H1 (cell line): ENCODE results near the gene MYF5.

Experiments
- JUN ChIP-seq: IDR thresholded peaks from 2 replicates; pipeline ENCODE4 v1.6.1; 2011; ENCODE audit warnings: low read depth, mild to moderate bottlenecking, improper control_type of control experiment, low read length
- JUND ChIP-seq: IDR thresholded peaks from 2 replicates; pipeline ENCODE4 v1.6.1; 2011; ENCODE audit warnings: mild to moderate bottlenecking, improper control_type of control experiment, low read length
- POLR2A ChIP-seq, 2 experiments: IDR thresholded peaks; 1 replicate in 1 of 2; 2 replicates in 1 of 2; pipeline ENCODE4 v1.6.1; 2011; ENCODE audit warnings: low read depth in 2 of 2, low read length in 2 of 2, mild to moderate bottlenecking in 2 of 2; ENCODE audit errors: control extremely low read depth in 1 of 2
- TF ChIP-seq, protein P1 (sequence below), 3 experiments: IDR thresholded peaks; 1 replicate in 2 of 3; 2 replicates in 1 of 3; pipeline versions ENCODE4 v1.5.1 to v1.6.1; 2011; ENCODE audit warnings: low read length in 3 of 3, mild to moderate bottlenecking in 3 of 3, inconsistent platforms in 2 of 3, low read depth in 1 of 3, moderate library complexity in 1 of 3; ENCODE audit not compliant: insufficient read depth in 1 of 3; ENCODE audit errors: control extremely low read depth in 1 of 3
- TF ChIP-seq, protein P2 (sequence below): fragments of 300-600 bp; sonication (generic); IDR thresholded peaks from 2 replicates; pipeline ENCODE4 v1.7.1; 2012; ENCODE audit warnings: low read length, moderate library complexity, mild to moderate bottlenecking, inconsistent platforms; ENCODE audit not compliant: insufficient replicate concordance
- TF ChIP-seq, protein P3 (sequence below): IDR thresholded peaks from 2 replicates; pipeline ENCODE4 v1.6.1; 2011; ENCODE audit warnings: low read length, improper control_type of control experiment

DNA sequence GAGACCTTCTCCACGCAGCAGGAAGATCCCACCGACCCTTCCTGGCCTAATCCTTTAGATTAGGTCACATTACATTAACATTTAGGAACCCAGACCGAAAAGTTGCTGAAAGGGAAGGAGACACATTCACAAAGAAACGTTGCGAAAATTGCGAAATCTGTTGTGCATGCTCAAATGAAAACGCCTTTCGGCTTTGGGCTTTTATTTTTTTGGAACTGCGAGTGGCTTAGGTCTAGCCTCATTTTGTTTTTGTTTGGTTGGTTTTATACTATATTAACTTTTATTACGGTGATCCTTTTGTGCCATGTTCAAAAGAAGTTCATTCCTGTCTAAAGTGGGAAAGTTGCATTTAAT is 7.8 kb upstream of the MYF5 start:
- TF ChIP-seq POLR2A (IDR thresholded peaks at IDR 0.05; ENCODE audit: control extremely low read depth in 1 of 2, low read depth in 2 of 2, low read length in 2 of 2), result no peak
- TF ChIP-seq, protein P1, sequence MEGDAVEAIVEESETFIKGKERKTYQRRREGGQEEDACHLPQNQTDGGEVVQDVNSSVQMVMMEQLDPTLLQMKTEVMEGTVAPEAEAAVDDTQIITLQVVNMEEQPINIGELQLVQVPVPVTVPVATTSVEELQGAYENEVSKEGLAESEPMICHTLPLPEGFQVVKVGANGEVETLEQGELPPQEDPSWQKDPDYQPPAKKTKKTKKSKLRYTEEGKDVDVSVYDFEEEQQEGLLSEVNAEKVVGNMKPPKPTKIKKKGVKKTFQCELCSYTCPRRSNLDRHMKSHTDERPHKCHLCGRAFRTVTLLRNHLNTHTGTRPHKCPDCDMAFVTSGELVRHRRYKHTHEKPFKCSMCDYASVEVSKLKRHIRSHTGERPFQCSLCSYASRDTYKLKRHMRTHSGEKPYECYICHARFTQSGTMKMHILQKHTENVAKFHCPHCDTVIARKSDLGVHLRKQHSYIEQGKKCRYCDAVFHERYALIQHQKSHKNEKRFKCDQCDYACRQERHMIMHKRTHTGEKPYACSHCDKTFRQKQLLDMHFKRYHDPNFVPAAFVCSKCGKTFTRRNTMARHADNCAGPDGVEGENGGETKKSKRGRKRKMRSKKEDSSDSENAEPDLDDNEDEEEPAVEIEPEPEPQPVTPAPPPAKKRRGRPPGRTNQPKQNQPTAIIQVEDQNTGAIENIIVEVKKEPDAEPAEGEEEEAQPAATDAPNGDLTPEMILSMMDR (IDR thresholded peaks at IDR 0.05; ENCODE audit: control extremely low read depth in 1 of 3, insufficient read depth in 1 of 3, low read depth in 1 of 3, low read length in 3 of 3), result no peak
- TF ChIP-seq JUN, result no peak
- TF ChIP-seq, protein P2, sequence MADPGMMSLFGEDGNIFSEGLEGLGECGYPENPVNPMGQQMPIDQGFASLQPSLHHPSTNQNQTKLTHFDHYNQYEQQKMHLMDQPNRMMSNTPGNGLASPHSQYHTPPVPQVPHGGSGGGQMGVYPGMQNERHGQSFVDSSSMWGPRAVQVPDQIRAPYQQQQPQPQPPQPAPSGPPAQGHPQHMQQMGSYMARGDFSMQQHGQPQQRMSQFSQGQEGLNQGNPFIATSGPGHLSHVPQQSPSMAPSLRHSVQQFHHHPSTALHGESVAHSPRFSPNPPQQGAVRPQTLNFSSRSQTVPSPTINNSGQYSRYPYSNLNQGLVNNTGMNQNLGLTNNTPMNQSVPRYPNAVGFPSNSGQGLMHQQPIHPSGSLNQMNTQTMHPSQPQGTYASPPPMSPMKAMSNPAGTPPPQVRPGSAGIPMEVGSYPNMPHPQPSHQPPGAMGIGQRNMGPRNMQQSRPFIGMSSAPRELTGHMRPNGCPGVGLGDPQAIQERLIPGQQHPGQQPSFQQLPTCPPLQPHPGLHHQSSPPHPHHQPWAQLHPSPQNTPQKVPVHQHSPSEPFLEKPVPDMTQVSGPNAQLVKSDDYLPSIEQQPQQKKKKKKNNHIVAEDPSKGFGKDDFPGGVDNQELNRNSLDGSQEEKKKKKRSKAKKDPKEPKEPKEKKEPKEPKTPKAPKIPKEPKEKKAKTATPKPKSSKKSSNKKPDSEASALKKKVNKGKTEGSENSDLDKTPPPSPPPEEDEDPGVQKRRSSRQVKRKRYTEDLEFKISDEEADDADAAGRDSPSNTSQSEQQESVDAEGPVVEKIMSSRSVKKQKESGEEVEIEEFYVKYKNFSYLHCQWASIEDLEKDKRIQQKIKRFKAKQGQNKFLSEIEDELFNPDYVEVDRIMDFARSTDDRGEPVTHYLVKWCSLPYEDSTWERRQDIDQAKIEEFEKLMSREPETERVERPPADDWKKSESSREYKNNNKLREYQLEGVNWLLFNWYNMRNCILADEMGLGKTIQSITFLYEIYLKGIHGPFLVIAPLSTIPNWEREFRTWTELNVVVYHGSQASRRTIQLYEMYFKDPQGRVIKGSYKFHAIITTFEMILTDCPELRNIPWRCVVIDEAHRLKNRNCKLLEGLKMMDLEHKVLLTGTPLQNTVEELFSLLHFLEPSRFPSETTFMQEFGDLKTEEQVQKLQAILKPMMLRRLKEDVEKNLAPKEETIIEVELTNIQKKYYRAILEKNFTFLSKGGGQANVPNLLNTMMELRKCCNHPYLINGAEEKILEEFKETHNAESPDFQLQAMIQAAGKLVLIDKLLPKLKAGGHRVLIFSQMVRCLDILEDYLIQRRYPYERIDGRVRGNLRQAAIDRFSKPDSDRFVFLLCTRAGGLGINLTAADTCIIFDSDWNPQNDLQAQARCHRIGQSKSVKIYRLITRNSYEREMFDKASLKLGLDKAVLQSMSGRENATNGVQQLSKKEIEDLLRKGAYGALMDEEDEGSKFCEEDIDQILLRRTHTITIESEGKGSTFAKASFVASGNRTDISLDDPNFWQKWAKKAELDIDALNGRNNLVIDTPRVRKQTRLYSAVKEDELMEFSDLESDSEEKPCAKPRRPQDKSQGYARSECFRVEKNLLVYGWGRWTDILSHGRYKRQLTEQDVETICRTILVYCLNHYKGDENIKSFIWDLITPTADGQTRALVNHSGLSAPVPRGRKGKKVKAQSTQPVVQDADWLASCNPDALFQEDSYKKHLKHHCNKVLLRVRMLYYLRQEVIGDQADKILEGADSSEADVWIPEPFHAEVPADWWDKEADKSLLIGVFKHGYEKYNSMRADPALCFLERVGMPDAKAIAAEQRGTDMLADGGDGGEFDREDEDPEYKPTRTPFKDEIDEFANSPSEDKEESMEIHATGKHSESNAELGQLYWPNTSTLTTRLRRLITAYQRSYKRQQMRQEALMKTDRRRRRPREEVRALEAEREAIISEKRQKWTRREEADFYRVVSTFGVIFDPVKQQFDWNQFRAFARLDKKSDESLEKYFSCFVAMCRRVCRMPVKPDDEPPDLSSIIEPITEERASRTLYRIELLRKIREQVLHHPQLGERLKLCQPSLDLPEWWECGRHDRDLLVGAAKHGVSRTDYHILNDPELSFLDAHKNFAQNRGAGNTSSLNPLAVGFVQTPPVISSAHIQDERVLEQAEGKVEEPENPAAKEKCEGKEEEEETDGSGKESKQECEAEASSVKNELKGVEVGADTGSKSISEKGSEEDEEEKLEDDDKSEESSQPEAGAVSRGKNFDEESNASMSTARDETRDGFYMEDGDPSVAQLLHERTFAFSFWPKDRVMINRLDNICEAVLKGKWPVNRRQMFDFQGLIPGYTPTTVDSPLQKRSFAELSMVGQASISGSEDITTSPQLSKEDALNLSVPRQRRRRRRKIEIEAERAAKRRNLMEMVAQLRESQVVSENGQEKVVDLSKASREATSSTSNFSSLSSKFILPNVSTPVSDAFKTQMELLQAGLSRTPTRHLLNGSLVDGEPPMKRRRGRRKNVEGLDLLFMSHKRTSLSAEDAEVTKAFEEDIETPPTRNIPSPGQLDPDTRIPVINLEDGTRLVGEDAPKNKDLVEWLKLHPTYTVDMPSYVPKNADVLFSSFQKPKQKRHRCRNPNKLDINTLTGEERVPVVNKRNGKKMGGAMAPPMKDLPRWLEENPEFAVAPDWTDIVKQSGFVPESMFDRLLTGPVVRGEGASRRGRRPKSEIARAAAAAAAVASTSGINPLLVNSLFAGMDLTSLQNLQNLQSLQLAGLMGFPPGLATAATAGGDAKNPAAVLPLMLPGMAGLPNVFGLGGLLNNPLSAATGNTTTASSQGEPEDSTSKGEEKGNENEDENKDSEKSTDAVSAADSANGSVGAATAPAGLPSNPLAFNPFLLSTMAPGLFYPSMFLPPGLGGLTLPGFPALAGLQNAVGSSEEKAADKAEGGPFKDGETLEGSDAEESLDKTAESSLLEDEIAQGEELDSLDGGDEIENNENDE, result no peak
- TF ChIP-seq, protein P3, sequence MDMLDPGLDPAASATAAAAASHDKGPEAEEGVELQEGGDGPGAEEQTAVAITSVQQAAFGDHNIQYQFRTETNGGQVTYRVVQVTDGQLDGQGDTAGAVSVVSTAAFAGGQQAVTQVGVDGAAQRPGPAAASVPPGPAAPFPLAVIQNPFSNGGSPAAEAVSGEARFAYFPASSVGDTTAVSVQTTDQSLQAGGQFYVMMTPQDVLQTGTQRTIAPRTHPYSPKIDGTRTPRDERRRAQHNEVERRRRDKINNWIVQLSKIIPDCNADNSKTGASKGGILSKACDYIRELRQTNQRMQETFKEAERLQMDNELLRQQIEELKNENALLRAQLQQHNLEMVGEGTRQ, result no peak
- TF ChIP-seq JUND, result no peak
